ENCODE data around the gene FCRLB.

GRCh38 chr1:161691846-161692245 is 29.5 kb upstream of the FCRLB start:
- TF ChIP-seq CTCF (IDR thresholded peaks at IDR 0.05) (no peak), EZH2 (IDR thresholded peaks at IDR 0.05) (no peak), EZH2phosphoT487 (IDR thresholded peaks at IDR 0.05) (no peak)
